ENCODE data around the gene ZNF532. TPM values are rescaled to one million over a fixed set of nuclear protein-coding genes. Genes with fewer than 3 reads are reported as not detected.

ZNF532 gene
- total RNA-seq, 1 experiment from 2014 or later = 258 TPM

GRCh38 chr18:59008302-59008974, 143.8 kb downstream of the ZNF532 start:
- Histone ChIP-seq H2BK15ac (ENCODE audit: low read depth, low read length) (no peak overlapping the region), H3K4me1 (ENCODE audit: insufficient read depth, low read length) (peaks cover 5% of the 10 kb centered on the region; the same call in 1 of the 2 replicates), H3T11ph (ENCODE audit: low read length) (no peak overlapping the region), H3K9ac (ENCODE audit: extremely low read depth, insufficient read length, low read length) (no peak overlapping the region), H3K23ac (ENCODE audit: insufficient read length, low read depth, low read length) (no peak overlapping the region), H3K4ac (ENCODE audit: low read depth, low read length) (no peak overlapping the region), H3K14ac (ENCODE audit: insufficient read depth, low read length) (peak overlapping the region; percentile 6; the same call in 1 of the 2 replicates), H3K9me3 (ENCODE audit: control insufficient read depth, low read depth, low read length) (no peaks in the 10 kb centered on the region), H3K18ac (ENCODE audit: insufficient read length, low read depth, low read length) (peak overlapping the region; percentile 6), H4K8ac (replicated peaks; ENCODE audit: insufficient read length, low read depth, low read length) (no peak overlapping the region), H3K23me2 (ENCODE audit: insufficient read length, low read depth, low read length, poor library complexity, severe bottlenecking) (no peaks in the 10 kb centered on the region), H4K91ac (ENCODE audit: insufficient read length, low read depth, low read length) (no peak overlapping the region), H4K20me1 (ENCODE audit: control insufficient read depth, insufficient read depth, insufficient read length) (no peaks in the 10 kb centered on the region), H3K79me2 (ENCODE audit: insufficient read depth, low read length) (no peaks in the 10 kb centered on the region), H3K4me2 (ENCODE audit: insufficient read depth, insufficient read length, low read length) (peak overlapping the region; percentile 40), H3K27ac (ENCODE audit: insufficient read length, low read depth, low read length) (peak overlapping the region; percentile 28), H4K5ac (ENCODE audit: insufficient read length, low read depth, low read length) (no peak overlapping the region), H3K56ac (ENCODE audit: insufficient read length, low read depth, low read length) (no peak overlapping the region), H2BK5ac (ENCODE audit: insufficient read length, low read length) (no peak overlapping the region), H2BK120ac (ENCODE audit: low read depth, low read length, poor library complexity, severe bottlenecking) (no peak overlapping the region), H3K27me3 (ENCODE audit: insufficient read depth, low read length) (no peaks in the 10 kb centered on the region), H2AFZ (ENCODE audit: low read length) (peak overlapping the region; percentile 69), H2BK20ac (ENCODE audit: low read depth, low read length, poor library complexity, severe bottlenecking) (no peak overlapping the region), H2BK12ac (ENCODE audit: insufficient read length, low read depth, low read length) (peak overlapping the region; percentile 0), H3K79me1 (ENCODE audit: insufficient read depth, low read depth, low read length, poor library complexity, severe bottlenecking) (no peaks in the 10 kb centered on the region), H2AK5ac (ENCODE audit: insufficient read length, low read length) (no peak overlapping the region)
- H3K36me3 Mint-ChIP-seq (ENCODE audit: insufficient read depth in 1 of 3, low read depth in 3 of 3) = peaks cover 0 to 2% (median 0%) of the 10 kb centered on the region in 3 experiments; a peak in 2 of 7 replicates
- no peaks in the 10 kb centered on the region for H3K27me3 Mint-ChIP-seq (ENCODE audit: low read depth)
- WGBS (ENCODE audit: extremely low coverage, insufficient read length, low lambda C conversion rate) = no CpG with 5 or more reads among the region's 13 CpGs
- peaks cover 4 to 5% of the 10 kb centered on the region in 2 experiments; a peak in 2 of 5 replicates for H3K9me3 Mint-ChIP-seq
- H3K4me3 Mint-ChIP-seq = peak overlapping the region in 1 of 2 experiments; percentile 30; a peak in 2 of 5 replicates
- H3K4me1 Mint-ChIP-seq = peaks cover 16 to 18% of the 10 kb centered on the region in 2 experiments
- DNase-seq = peak; percentile 60
- peak overlapping the region; percentile 76 to 92 (median 87); a peak in 6 of 7 replicates for H3K27ac Mint-ChIP-seq
- no peak for TF ChIP-seq CTCF (conservative IDR thresholded peaks at IDR 0.05)

Data from H9 (cell line).